ENCODE data around the gene ANO5.

The ANO5 gene

DNA sequence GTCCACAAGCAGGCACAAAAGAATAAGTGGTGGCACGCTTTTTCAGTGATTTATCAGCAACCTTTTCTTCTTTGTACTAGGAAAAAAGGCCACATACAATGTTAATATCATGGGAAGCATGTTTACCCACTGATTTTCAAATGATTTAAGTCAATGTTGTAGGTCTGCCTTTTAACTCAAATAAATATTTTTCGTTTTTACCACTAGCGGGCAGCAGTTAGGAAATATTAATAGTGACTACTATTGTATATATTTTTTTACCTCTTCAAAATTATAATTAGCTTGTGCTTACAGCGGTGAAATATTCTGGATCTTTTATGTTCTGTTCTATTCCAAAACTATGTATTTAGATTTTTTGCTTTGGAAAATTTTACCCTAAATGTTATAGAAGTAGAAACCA lies 138.9 kb downstream of the ANO5 start:
- DNase-seq (ENCODE audit: low spot score), result no peak
